ENCODE results near the gene SERPINA5. TPM values are rescaled to one million over a fixed set of nuclear protein-coding genes. Genes with fewer than 3 reads are reported as not detected.
"Not testable (repeated sequence)": the region's sequence is repeated elsewhere in the genome, so short reads cannot be mapped to it uniquely, and the experiment has no call there.

SERPINA5 gene
- polyA plus RNA-seq, 1 donor from 2014 or later, result not detected

GRCh38 chr14:94605361-94605760 is 24.1 kb downstream of the SERPINA5 start:
- H3K9ac ChIP-seq (ENCODE audit: low read length), result no peak overlapping the region
- TF ChIP-seq EP300 (conservative IDR thresholded peaks at IDR 0.05; ENCODE audit: poor library complexity, severe bottlenecking) (no peak), POLR2AphosphoS5 (IDR thresholded peaks at IDR 0.05) (no peak), EZH2 (IDR thresholded peaks at IDR 0.05; ENCODE audit: borderline replicate concordance, insufficient read depth, low read length, poor library complexity, severe bottlenecking) (no peak)
- H3K36me3 ChIP-seq (ENCODE audit: insufficient read depth, low read length), result no peaks in the 10 kb centered on the region
- no peaks in the 10 kb centered on the region for H3K27me3 ChIP-seq (ENCODE audit: insufficient read depth, low read depth, low read length)
- no peaks in the 10 kb centered on the region for H3K9me3 ChIP-seq (ENCODE audit: low read length)
- no peak overlapping the region for H3K4me3 ChIP-seq (ENCODE audit: low read length)
- H3K9me2 ChIP-seq (ENCODE audit: insufficient read depth, low read length), result no peaks in the 10 kb centered on the region
- no peak overlapping the region for H3K4me2 ChIP-seq (ENCODE audit: low read length)
- H2AFZ ChIP-seq (ENCODE audit: low read depth, low read length), result no peak overlapping the region
- no peak overlapping the region for H3K27ac ChIP-seq (ENCODE audit: low read length)
- no peaks in the 10 kb centered on the region for H4K20me1 ChIP-seq (ENCODE audit: insufficient read depth)
- H3F3A ChIP-seq (ENCODE audit: insufficient read depth, low read length, poor library complexity, severe bottlenecking), result no peaks in the 10 kb centered on the region
- no peaks in the 10 kb centered on the region for H3K79me2 ChIP-seq (replicated peaks; ENCODE audit: insufficient read depth, low read length)

- H2AFZ ChIP-seq (ENCODE audit: low read depth, low read length); H3K27me3 ChIP-seq (ENCODE audit: insufficient read depth, low read depth, low read length); H3K4me2 ChIP-seq (ENCODE audit: low read length); H3K36me3 ChIP-seq (ENCODE audit: insufficient read depth, low read length); H4K20me1 ChIP-seq (ENCODE audit: insufficient read depth); H3K9me2 ChIP-seq (ENCODE audit: insufficient read depth, low read length); H3K4me3 ChIP-seq (ENCODE audit: low read length); H3K9me3 ChIP-seq (ENCODE audit: low read length); H3K27ac ChIP-seq (ENCODE audit: low read length); H3F3A ChIP-seq (ENCODE audit: insufficient read depth, low read length, poor library complexity, severe bottlenecking); H3K9ac ChIP-seq (ENCODE audit: low read length); H3K79me2 ChIP-seq (replicated peaks; ENCODE audit: insufficient read depth, low read length): not testable (repeated sequence)
Observed at GRCh38 chr14:94608966-94609365, 27.7 kb downstream of the SERPINA5 start.

GRCh38 chr14:94611179-94611578 is 30.0 kb downstream of the SERPINA5 start:
- Histone ChIP-seq H3K36me3 (ENCODE audit: insufficient read depth, low read length) (no peaks in the 10 kb centered on the region), H3K27ac (ENCODE audit: low read length) (no peak overlapping the region), H3K4me3 (ENCODE audit: low read length) (no peak overlapping the region), H4K20me1 (ENCODE audit: insufficient read depth) (no peaks in the 10 kb centered on the region), H3K27me3 (ENCODE audit: insufficient read depth, low read depth, low read length) (no peaks in the 10 kb centered on the region), H3K9me3 (ENCODE audit: low read length) (no peaks in the 10 kb centered on the region), H3K9me2 (ENCODE audit: insufficient read depth, low read length) (no peaks in the 10 kb centered on the region), H3K4me2 (ENCODE audit: low read length) (no peak overlapping the region), H2AFZ (ENCODE audit: low read depth, low read length) (no peak overlapping the region), H3K9ac (ENCODE audit: low read length) (no peak overlapping the region), H3F3A (ENCODE audit: insufficient read depth, low read length, poor library complexity, severe bottlenecking) (no peaks in the 10 kb centered on the region), H3K79me2 (replicated peaks; ENCODE audit: insufficient read depth, low read length) (no peaks in the 10 kb centered on the region)
- TF ChIP-seq REST (IDR thresholded peaks at IDR 0.05; ENCODE audit: borderline replicate concordance) (no peak), SMC3 (conservative IDR thresholded peaks at IDR 0.05; ENCODE audit: poor library complexity) (no peak), EP300 (conservative IDR thresholded peaks at IDR 0.05; ENCODE audit: poor library complexity, severe bottlenecking) (no peak), CTCF (IDR thresholded peaks at IDR 0.05; ENCODE audit: poor library complexity, severe bottlenecking) (no peak), POLR2AphosphoS5 (IDR thresholded peaks at IDR 0.05) (no peak), TAF1 (IDR thresholded peaks at IDR 0.05; ENCODE audit: low read depth) (no peak), RAD21 (conservative IDR thresholded peaks at IDR 0.05) (no peak), MXI1 (conservative IDR thresholded peaks at IDR 0.05; ENCODE audit: poor library complexity, severe bottlenecking) (no peak), EZH2 (IDR thresholded peaks at IDR 0.05; ENCODE audit: borderline replicate concordance, insufficient read depth, low read length, poor library complexity, severe bottlenecking) (no peak)
